ENCODE measurements around the gene RIGI. TPM values are rescaled to one million over a fixed set of nuclear protein-coding genes. Genes with fewer than 3 reads are reported as not detected.
"Not testable (repeated sequence)": the region's sequence is repeated elsewhere in the genome, so short reads cannot be mapped to it uniquely, and the experiment has no call there.

The RIGI gene
- total and polyA plus RNA-seq, 4 donors = 3.9 to 15.6 (median 11.2) TPM

DNA sequence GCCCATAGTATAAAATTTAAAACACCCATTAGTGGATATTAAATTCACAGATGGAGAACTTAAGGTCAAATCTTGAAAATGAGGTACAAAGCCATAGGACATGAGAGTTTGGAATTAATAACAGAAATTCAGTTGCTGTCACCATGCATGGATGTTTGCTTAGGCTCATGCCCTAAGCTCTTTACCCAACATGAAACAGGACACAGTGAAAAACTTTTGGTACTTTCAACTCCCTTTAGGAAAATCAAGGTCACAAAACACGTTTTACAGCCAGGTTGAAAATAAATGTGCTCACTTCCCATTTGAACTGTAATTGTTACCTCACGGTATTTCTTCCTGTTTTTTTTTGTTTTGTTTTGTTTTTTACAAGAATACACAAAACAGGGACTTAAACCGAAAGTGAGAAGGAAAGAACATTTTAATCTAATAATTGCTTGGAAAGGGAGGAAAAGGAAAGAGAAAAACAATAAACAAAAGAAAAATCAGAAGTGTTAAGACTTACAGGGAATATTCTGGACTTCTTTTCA is 32.5 kb upstream of the RIGI start:
- 68 to 75% methylated on average over 3 of the region's 3 CpGs for WGBS, 2 donors
- no peaks in the 10 kb centered on the region for H3K4me1 ChIP-seq (ENCODE audit: control insufficient read depth in 1 of 2, insufficient read depth in 2 of 2, low read length in 2 of 2)
- no peak for DNase-seq
- H3K9me3 ChIP-seq (ENCODE audit: control insufficient read depth, low read length) = no peaks in the 10 kb centered on the region
- no peak overlapping the region for H3K27ac ChIP-seq (ENCODE audit: low read depth in 1 of 2, low read length in 2 of 2)
- intact Hi-C loops (cut with DNase I) = no loop called here
- no peak for ATAC-seq (ENCODE audit: low FRiP score)
- H3K36me3 ChIP-seq (ENCODE audit: control insufficient read depth in 1 of 2, insufficient read depth in 2 of 2, low read length in 1 of 2) = no peaks in the 10 kb centered on the region
- H3K27me3 ChIP-seq (ENCODE audit: control insufficient read depth in 1 of 2, insufficient read depth in 2 of 2, low read length in 1 of 2) = no peaks in the 10 kb centered on the region
- H3K4me3 ChIP-seq (ENCODE audit: low read length in 2 of 2) = no peak overlapping the region

DNA sequence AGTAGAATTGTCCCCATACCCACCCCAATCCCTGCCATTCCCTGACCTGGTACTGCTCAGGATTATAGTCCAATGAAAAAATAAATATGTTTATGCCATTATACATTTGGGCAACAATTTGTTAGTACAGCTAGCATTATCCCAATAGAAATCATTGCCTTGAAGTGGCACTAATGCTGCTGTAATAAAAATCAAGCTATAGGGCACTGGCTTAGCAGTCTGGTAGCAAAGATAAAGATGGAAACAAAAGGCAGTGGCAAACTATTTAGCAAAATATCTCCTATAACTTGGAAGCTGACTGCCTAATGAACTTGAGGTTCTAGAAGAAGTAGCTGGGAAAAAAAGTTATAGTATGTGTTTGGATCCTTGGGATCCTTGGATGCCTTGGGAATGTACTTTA is 28.6 kb upstream of the RIGI start:
- Histone ChIP-seq H3K27me3 (ENCODE audit: control insufficient read depth in 1 of 2, insufficient read depth in 2 of 2, low read length in 1 of 2) (no peaks in the 10 kb centered on the region), H3K4me3 (ENCODE audit: low read length in 2 of 2) (no peak overlapping the region), H3K27ac (ENCODE audit: low read depth in 1 of 2, low read length in 2 of 2) (no peak overlapping the region), H3K36me3 (ENCODE audit: control insufficient read depth in 1 of 2, insufficient read depth in 2 of 2, low read length in 1 of 2) (no peaks in the 10 kb centered on the region), H3K9me3 (ENCODE audit: control insufficient read depth, low read length) (no peaks in the 10 kb centered on the region), H3K4me1 (ENCODE audit: control insufficient read depth in 1 of 2, insufficient read depth in 2 of 2, low read length in 2 of 2) (no peaks in the 10 kb centered on the region)
- no peak for DNase-seq
- ATAC-seq (ENCODE audit: low FRiP score) = no peak
- intact Hi-C loops (cut with DNase I) = no loop called here

DNA sequence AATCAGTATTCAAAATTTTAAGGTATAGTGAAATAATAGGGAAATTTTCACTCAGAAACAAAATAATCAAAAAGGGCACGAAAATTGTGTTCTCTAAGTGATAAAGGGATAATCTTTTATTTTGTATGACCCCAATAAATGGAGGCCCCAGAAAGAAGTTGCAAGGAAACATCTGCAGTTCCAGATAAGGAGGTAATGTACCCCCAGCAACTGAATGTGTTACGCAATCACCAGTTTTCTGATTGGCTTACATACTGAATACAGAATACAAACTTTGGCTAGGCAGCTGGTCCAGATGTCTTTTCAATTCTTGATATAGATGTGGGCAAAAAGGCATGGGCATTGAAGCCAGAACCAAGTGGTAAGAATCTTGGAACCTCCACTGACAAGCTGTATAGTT is 28.1 kb upstream of the RIGI start:
- no peak overlapping the region for H3K27ac ChIP-seq (ENCODE audit: low read depth in 1 of 2, low read length in 2 of 2)
- H3K9me3 ChIP-seq (ENCODE audit: control insufficient read depth, low read length) = no peaks in the 10 kb centered on the region
- ATAC-seq (ENCODE audit: low FRiP score) = no peak
- 89 to 91% methylated on average over 2 of the region's 2 CpGs for WGBS, 2 donors
- DNase-seq = no peak
- no peaks in the 10 kb centered on the region for H3K27me3 ChIP-seq (ENCODE audit: control insufficient read depth in 1 of 2, insufficient read depth in 2 of 2, low read length in 1 of 2)
- H3K36me3 ChIP-seq (ENCODE audit: control insufficient read depth in 1 of 2, insufficient read depth in 2 of 2, low read length in 1 of 2) = no peaks in the 10 kb centered on the region
- H3K4me3 ChIP-seq (ENCODE audit: low read length in 2 of 2) = no peak overlapping the region
- intact Hi-C loops (cut with DNase I) = no loop called here
- no peaks in the 10 kb centered on the region for H3K4me1 ChIP-seq (ENCODE audit: control insufficient read depth in 1 of 2, insufficient read depth in 2 of 2, low read length in 2 of 2)

DNA sequence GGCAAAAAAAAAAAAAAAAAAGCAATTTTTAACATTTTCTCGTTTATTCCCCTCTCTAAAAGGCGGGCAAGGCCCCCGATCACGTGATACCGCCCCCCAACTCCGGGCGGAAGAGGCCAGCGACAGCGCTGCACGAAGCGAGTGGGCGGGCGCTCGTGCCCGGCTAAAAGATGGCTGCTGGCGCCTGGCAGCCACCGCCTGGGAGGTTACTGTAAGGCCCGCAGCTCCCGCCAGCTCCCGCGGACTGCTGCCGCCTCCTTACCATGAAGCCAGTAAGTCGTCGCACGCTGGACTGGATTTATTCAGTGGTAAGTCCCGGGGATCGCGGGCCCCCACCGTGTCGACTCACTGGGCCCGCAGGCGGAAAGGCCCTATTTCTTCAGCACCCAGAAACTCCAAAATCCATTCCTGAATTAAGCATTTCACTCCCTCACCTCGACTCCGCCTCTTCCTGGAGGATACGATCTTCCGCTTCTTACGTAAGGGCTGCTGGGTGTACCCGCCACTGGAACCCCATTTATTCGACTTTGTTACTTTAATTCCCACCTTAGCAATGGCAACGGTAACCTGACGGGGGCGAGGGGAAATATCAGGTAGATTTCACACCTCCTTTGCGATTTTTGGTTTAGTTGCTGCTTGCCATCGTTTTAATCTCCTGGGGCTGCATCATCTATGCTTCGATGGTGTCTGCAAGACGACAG is 26.3 kb upstream of the RIGI start, which contains the start of the genes SMIM27 and TOPORS:
Gene SMIM27 (plus strand): TSS at position 156 of the 701 bp plus-strand sequence. CDS start 108 bp downstream, at position 264.
Gene TOPORS (minus strand): TSS at position 415 of the 701 bp plus-strand sequence. CDS start 150 bp downstream, at position 265.
- Histone ChIP-seq H3K27ac (ENCODE audit: low read depth in 1 of 2, low read length in 2 of 2) (peak within 1 kb of the TSS; percentile 89 to 90), H3K4me1 (ENCODE audit: control insufficient read depth in 1 of 2, insufficient read depth in 2 of 2, low read length in 2 of 2) (no peaks in the 10 kb centered on the region), H3K27me3 (ENCODE audit: control insufficient read depth in 1 of 2, insufficient read depth in 2 of 2, low read length in 1 of 2) (no peaks in the 10 kb centered on the region), H3K9me3 (ENCODE audit: control insufficient read depth, low read length) (no peaks in the 10 kb centered on the region), H3K4me3 (ENCODE audit: low read length in 2 of 2) (peak within 1 kb of the TSS; percentile 84 to 85), H3K36me3 (ENCODE audit: control insufficient read depth in 1 of 2, insufficient read depth in 2 of 2, low read length in 1 of 2) (no peaks in the 10 kb centered on the region)
- intact Hi-C loops (cut with DNase I) = no loop called here
- 0% methylated on average over 46 of the region's 46 CpGs for WGBS, 2 donors
- ATAC-seq (ENCODE audit: low FRiP score) (peak; percentile 97), DNase-seq (peak; percentile 96 to 97)

DNA sequence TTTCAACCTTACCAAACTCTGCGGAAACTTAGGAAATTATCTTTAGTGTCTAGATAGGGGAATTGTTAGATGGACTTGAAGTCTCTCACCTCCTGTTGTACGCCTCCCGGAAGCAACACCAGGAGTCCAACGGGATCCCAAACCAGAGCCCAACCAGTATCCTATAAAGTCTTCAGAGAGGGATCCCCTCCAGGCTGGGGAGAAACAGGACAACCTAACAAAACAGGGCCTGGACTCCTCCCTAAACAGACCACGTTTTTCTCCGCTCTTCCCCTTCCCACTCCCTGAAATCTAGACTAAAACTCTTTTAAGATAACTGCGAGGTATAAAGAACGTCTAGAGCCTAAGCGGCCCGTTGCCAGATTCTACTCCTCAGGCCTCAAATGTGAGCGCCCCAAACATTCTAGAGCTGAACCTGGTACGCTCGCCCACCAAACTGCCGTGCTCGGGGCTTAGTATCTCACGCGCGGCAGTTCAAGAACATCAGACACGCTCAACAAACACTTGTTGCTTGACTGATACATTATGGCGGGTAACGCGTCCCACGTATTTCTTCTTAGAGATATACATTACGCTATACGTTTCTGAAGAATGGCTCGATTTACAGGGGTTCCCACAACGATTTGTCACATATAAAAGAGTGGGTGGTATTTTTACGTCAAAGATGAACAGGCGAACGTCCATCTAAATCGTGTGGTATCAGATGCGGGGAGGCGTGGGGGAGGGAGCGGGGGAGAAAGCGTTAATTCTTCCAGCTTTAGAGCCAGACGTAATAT is 25.5 kb upstream of the RIGI start:
- H3K27ac ChIP-seq (ENCODE audit: low read depth in 1 of 2, low read length in 2 of 2) = peak overlapping the region; percentile 78 to 90
- DNase-seq (peak; percentile 49 to 77), ATAC-seq (ENCODE audit: low FRiP score) (peak; percentile 55)
- H3K9me3 ChIP-seq (ENCODE audit: control insufficient read depth, low read length) = no peaks in the 10 kb centered on the region
- 0% methylated on average over 36 of the region's 36 CpGs for WGBS, 2 donors
- H3K4me3 ChIP-seq (ENCODE audit: low read length in 2 of 2) = peak overlapping the region; percentile 66 to 85
- no peaks in the 10 kb centered on the region for H3K36me3 ChIP-seq (ENCODE audit: control insufficient read depth in 1 of 2, insufficient read depth in 2 of 2, low read length in 1 of 2)
- intact Hi-C loops (cut with DNase I) = loop anchor here in 1 of 2 donors (2.0 kb wide), 2 partner anchors 21 to 25 kb away; partner anchors contain the start of genes NDUFB6 and RIGI
- no peaks in the 10 kb centered on the region for H3K27me3 ChIP-seq (ENCODE audit: control insufficient read depth in 1 of 2, insufficient read depth in 2 of 2, low read length in 1 of 2)
- no peaks in the 10 kb centered on the region for H3K4me1 ChIP-seq (ENCODE audit: control insufficient read depth in 1 of 2, insufficient read depth in 2 of 2, low read length in 2 of 2)

DNA sequence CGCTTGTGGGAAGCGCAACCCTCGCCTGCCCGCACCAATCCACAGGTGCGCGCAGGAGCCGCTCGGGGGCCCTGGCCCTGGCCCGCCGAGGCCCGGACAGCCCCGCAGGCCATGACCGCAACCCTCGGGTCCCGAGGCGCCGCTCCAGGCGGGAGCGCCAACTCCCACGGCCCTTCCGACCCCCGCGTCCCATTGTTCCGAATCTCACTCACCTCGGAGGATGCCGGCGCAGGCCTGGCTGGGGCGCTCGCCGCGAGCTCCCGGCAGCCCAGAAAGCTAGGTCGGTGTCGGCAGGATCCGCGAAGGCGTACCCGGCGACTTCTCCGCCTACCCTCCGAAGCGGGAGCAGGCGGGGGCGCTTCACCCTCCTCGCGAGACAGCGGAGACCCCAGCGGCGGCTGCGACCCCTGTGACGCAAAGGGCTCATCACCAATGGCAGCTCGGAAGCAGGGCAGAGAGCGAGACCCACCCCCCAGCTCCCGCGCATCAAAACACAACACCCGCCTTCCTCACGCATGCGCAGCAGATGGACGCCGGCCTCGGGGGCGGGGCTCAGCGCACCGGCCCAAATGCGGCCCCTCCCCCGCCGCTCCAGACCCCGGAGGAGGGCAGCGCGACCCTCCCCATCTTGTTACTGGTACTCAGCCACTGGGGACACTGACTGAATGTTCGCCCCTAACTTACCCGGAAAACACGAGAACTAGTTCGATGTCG is 24.7 kb upstream of the RIGI start:
- intact Hi-C loops (cut with DNase I) = loop anchor here in 1 of 2 donors (2.0 kb wide), 2 partner anchors 22 to 24 kb away; partner anchors contain the start of genes NDUFB6 and RIGI
- ATAC-seq (ENCODE audit: low FRiP score) = peak; percentile 94
- 0% methylated on average over 74 to 75 of the region's 75 CpGs for WGBS, 2 donors
- Histone ChIP-seq H3K9me3 (ENCODE audit: control insufficient read depth, low read length) (no peaks in the 10 kb centered on the region), H3K4me3 (ENCODE audit: low read length in 2 of 2) (peak overlapping the region; percentile 66 to 85), H3K36me3 (ENCODE audit: control insufficient read depth in 1 of 2, insufficient read depth in 2 of 2, low read length in 1 of 2) (no peaks in the 10 kb centered on the region), H3K27me3 (ENCODE audit: control insufficient read depth in 1 of 2, insufficient read depth in 2 of 2, low read length in 1 of 2) (no peaks in the 10 kb centered on the region), H3K27ac (ENCODE audit: low read depth in 1 of 2, low read length in 2 of 2) (peak overlapping the region; percentile 71 to 90), H3K4me1 (ENCODE audit: control insufficient read depth in 1 of 2, insufficient read depth in 2 of 2, low read length in 2 of 2) (no peaks in the 10 kb centered on the region)
- peak; percentile 95 to 97 for DNase-seq

DNA sequence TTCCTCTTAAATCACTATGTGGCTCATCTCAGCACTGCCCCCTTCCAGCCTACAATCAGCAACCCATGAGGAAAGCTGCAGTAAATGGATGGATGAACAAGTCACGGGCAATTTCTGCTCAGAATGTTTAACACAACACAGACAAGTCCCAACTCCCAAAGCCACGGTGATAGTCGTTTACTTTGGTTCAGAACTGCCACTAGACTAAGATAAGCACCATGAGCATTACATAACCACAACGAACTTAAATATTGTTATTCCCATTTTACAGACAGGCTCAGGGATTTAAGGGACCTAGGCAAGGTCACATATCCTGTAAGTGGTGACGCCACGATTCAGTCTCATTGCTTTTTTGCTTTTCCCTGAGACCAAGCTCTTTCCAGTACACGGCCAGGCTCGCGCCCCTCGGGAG is 24.2 kb upstream of the RIGI start:
- peak overlapping the region; percentile 39 to 71 for H3K27ac ChIP-seq (ENCODE audit: low read depth in 1 of 2, low read length in 2 of 2)
- H3K36me3 ChIP-seq (ENCODE audit: control insufficient read depth in 1 of 2, insufficient read depth in 2 of 2, low read length in 1 of 2) = no peaks in the 10 kb centered on the region
- no peaks in the 10 kb centered on the region for H3K9me3 ChIP-seq (ENCODE audit: control insufficient read depth, low read length)
- no peaks in the 10 kb centered on the region for H3K4me1 ChIP-seq (ENCODE audit: control insufficient read depth in 1 of 2, insufficient read depth in 2 of 2, low read length in 2 of 2)
- 0 to 1% methylated on average over 10 of the region's 10 CpGs for WGBS, 2 donors
- DNase-seq = no peak
- peak overlapping the region; percentile 36 to 85 for H3K4me3 ChIP-seq (ENCODE audit: low read length in 2 of 2)
- intact Hi-C loops (cut with DNase I) = loop anchor here in 1 of 2 donors (2.0 kb wide), 2 partner anchors 23 kb away; partner anchors contain the start of genes NDUFB6 and RIGI
- no peaks in the 10 kb centered on the region for H3K27me3 ChIP-seq (ENCODE audit: control insufficient read depth in 1 of 2, insufficient read depth in 2 of 2, low read length in 1 of 2)
- ATAC-seq (ENCODE audit: low FRiP score) = no peak

DNA sequence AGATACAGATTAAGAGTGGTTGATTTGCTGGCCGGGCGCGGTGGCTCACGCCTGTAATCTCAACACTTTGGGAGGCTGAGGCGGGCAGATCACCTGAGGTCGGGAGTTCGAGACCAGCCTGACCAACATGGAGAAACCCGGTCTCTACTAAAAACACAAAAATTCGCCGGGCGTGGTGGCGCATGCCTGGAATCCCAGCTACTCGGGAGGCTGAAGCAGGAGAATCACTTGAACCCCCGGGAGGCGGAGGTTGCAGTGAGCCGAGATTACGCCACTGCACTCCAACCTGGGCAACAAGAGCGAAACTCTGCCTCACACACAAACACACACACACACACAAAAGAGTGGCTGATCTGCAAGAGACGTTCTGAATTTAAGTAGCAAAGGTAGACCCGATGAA is 22.2 kb upstream of the RIGI start:
- DNase-seq; H3K9me3 ChIP-seq (ENCODE audit: control insufficient read depth, low read length); H3K36me3 ChIP-seq (ENCODE audit: control insufficient read depth in 1 of 2, insufficient read depth in 2 of 2, low read length in 1 of 2); H3K4me1 ChIP-seq (ENCODE audit: control insufficient read depth in 1 of 2, insufficient read depth in 2 of 2, low read length in 2 of 2); H3K27me3 ChIP-seq (ENCODE audit: control insufficient read depth in 1 of 2, insufficient read depth in 2 of 2, low read length in 1 of 2); ATAC-seq (ENCODE audit: low FRiP score); H3K27ac ChIP-seq (ENCODE audit: low read depth in 1 of 2, low read length in 2 of 2); H3K4me3 ChIP-seq (ENCODE audit: low read length in 2 of 2); intact Hi-C loops (cut with DNase I): not testable (repeated sequence)
- WGBS, 2 donors = 97% methylated on average over 18 to 20 of the region's 20 CpGs

Data from aorta (tissue), 5 donors.